Fibroblast of the conjunctiva (primary cell): ENCODE results near the gene PSAPL1.

Experiments
- DNase-seq: peaks from one replicate; pipeline ENCODE4 v3.0.0-alpha.2; 2010; ENCODE audit warnings: low read depth

PSAPL1 gene

GRCh38 chr4:7381890-7382633 is 52.7 kb downstream of the PSAPL1 start:
- no peak for DNase-seq

GRCh38 chr4:7381221-7381889 is 53.4 kb downstream of the PSAPL1 start:
- DNase-seq = no peak
